Activated naive CD4-positive, alpha-beta T cell (primary cell): Measurements from ENCODE around the gene ECM1.
A peak's percentile ranks its signal among the peaks of the same experiment; 100 is the strongest.

Experiments
- DNase-seq, 4 experiments: peaks; one replicate each; lab custom pipeline; 2025; lab: John Stamatoyannopoulos, UW

The ECM1 gene

DNA sequence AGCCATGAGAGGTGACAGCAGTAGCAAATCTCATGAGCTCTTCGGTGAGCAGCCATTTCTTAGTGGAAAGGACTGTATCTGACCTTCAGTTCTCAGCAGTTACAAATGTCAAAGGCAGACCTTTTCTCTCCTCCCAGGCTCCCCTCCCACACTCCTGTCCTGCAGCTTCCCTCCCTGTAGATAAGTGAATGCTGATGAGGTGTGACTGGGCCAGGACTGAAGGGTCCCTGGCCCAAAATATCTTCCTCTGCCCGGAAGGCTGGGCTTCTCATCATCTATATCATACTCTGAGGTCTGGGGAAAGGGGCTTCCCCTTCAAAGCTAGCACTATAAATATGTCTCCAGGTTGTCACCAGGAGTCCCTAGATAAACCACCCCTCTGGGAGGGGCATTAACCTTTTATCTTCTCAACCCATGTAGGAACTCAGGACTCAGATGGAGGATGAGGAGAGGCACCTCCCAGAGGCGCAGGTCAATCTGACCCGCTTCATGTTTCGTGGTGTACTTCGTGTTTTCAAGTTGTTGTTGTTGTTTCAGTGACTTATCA, 37.6 kb downstream of the ECM1 start:
- DNase-seq: no peak

DNA sequence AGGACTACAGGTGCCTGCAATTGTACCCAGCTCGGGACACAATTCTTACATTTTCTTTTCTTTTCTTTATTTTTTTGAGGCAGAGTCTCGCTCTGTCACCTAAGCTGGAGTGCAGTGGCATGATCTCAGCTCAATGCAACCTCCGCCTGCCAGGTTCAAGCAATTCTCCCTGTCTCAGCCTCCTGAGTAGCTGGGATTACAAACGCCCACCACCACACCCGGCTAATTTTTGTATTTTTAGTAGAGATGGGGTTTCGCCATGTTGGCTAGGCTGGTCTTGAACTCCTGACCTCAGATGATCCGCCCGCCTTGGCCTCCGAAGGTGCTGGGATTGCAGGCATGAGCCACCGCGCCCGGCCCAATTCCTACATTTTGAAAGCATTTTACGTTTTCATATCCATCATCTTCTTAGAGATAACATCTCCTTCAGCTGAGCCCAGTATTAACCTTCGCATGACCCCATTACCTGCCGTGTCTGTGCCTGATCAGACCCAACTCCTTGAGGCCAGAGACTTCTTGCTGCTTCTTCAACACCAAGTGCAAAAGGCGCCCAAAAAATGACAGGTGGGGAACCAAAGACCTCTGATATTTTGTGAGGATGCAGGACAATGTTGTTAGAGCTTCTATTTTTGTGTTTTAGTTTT, 38.5 kb downstream of the ECM1 start:
- DNase-seq: no peak

DNA sequence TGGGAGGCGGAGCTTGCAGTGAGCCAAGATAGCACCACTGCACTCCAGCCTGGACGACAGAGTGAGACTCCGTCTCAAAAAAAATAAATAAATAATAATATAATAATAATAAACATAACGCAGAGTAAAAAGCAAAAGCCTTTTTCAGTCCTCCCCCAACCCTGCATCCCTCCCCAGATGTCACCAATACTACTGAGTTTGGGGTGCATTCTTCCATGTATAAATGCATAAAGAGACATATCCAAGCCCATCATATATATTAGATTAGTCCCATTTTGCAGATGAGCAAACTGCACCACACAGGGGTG, 40.4 kb downstream of the ECM1 start:
- no peak for DNase-seq

DNA sequence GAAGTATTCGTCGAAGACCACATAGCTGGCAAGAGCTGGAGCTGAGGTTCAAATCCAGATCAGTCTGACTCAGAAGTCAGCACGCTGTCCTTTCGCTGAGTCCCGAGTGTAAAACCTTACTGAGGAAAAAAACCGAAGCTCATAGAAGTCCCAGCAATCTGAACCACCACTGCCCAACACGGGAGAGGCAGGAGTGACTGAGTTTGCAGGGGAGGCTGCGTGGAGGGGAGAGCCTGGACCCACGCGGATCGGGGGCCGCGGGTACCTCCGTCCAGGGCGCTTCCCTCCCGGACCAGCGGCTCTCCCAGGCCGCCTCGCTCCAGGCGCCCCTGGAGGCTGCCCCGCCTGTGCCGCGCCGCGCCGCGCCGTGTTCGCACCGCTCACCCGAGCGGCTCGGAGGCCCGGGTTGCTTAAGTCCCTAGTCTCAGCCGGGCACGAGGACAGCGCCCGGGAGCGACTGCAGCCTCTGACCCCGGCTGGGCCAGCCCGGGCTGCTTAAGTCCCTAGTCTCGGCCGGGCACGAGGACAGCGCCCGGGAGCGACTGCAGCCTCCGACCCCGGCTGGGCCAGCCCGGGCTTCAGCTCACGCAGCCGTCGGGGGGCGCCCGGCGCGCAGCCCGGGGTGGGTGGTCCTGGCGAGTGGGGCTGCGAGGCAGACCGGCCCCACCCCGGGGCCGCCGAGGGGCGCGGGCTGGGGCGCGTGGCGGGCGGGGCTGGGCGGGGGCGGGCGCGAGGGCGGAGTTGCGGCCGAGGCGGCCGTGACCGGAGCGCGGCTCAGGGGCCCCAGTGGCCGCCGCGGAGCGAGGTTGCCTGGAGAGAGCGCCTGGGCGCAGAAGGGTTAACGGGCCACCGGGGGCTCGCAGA, 41.0 kb downstream of the ECM1 start, which contains the start of gene ADAMTSL4:
Gene ADAMTSL4, plus strand, starts transcription at position 777 of the 864 bp plus-strand sequence. CDS start 2,881 bp downstream, outside the sequence.
- DNase-seq: peak in 1 of 4 experiments; percentile 19

DNA sequence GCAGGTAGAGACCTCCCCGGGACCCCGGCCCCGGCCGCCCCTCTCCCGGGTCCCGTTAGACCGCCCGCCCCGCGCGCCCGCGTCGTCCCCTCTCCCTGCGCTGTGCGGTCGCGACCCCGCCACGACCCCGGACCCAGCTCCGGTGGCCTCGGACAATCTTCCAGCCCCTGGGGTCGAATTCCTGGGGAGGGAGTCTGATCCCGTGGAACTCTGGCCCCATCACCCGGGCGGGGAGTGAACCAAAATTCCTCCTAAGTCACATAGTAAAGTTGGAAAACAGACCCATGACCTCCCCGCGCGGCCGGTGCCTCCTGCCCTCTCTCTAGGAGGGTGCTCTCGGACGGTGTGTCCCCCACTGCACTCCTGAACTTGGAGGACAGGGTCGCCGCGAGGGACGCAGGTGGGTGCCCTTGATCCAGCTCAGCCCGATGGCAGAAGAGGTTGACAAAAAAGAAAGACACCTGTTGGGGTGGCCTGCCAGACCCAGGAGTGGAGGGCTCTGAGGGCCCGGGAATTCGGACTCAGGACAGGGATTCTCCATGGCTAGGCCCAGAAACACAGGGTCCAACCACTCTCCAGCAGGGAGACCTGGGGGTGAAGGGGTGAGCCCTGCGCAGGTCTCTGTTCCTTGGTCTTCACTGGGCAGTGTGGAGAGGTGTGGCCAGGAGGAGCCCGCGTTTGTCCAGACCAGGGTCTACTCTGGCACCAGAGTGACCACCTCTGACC, 41.8 kb downstream of the ECM1 start:
- DNase-seq: no peak

DNA sequence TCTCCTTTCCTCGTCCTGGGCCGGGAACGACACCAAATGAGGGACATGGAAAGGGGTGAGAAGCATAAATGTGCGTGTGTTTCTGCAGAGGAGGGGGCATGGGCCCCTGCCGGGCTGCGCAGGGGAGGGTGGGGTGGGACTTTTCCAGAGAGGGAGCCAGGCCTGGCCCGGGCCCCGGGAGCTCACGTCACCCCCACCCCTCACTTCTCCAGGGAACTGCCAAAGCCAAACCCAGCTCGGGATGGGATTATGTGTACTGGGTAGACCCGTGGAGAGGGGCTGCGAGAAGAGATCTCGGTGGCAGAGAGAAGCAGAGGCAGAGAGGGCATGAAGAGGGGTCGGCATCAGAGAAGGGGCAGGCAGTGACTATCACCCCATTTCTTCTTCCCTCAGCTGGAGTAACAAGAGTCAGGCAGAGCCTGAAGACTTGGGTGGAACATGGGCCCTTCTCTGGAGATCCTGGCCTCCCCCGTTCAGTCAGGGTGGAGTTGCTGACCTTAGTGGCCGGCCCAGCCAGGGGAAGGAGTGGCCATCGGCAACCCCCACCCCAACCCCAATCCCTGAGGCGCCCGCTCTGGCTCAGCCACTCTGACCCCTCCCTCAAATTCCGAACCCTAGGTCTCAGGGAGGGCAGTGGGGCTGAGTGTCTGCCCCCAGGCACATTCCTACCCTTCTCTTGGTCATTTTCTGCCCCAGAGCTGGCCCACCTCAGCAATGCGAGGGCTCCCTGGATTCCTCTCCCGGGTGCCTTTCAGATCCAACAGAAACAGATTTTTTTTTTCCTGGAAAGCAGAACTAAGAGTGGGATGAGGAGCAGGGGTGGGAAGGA, 42.5 kb downstream of the ECM1 start:
- DNase-seq: no peak

DNA sequence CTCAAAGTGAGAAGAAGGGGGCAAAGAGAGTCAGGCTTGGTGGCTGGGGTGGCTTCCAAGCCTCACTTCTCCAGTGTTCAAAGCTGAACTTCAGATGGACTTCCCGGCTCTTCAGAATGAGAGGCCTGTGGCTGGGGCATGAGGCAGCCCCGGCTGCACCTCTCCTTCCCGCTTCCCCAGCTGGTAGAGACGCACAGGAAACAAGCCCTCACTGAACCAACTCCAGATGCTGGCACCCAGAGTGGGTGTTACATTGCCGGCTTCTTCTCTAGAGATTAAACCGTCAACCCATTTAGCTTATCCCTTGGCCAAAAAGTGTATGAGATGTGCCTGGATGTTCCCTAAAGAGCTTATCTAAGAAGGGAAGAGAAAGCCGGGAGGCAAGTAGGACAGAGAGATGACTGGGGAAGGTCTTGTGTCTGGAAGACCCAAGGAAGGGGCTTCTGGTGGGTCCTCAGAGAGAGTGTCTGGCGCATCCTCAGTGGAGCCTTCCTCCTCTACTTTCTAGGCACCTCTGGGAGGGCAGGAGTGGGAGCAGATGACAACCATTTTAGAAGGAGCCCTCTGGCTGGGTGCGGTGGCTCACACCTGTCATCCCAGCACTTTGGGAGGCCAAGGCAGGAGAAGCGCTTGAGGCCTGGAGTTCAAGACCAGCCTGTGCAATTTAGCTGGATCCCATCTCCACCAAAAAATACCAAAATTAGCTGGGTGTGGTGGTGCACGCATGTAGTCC, 43.3 kb downstream of the ECM1 start:
- DNase-seq: peak in 1 of 4 experiments; percentile 13

DNA sequence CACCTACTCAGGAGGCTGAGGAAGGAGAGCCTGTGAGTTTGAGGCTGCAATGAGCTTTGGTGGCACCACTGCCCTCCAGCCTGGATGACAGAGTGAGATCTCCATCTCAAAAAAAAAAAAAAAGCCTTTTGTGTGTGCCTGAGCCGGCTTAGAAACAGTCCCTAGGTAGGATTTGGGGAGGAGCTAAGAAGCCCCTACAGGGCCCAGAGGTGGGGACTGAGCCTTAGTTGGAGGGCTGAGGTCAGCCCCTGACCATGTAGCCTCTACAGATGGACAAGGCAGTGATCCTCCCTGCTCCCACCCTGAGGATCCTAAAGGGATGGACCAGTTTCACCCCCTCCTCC, 43.8 kb downstream of the ECM1 start:
- no peak for DNase-seq

DNA sequence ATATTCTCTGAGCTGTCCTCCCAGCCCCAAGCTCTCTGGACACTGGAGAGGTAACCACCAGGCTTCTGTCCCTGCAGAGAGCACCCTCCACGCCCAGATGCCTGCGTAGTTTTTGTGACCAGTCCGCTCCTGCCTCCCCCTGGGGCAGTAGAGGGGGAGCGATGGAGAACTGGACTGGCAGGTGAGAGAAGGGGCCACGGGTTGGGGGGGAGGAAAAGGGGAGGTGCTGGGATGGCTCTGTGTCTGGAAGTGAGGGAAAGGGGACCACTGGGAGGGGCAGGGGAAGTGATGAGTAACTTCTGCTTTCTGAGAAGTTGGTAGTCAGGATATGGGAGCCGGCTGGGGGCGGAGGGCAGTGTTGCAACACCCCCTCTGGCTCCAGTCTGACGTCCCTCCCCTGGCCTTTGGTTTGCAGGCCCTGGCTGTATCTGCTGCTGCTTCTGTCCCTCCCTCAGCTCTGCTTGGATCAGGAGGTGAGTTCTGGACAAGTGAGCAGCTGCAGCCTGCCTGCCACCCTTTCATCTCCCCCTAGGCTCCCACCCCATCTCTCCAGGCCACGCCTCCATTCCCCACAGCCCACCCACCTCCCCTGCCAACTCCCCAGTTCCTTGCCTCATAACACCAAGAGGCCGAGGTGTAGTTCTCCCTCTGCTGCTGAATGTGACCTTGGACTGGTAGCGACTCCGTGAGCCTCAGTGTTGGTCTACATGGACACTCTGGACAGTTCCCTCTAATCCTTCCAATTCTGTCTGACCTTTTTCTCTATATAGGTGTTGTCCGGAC, 44.4 kb downstream of the ECM1 start:
- DNase-seq: no peak

DNA sequence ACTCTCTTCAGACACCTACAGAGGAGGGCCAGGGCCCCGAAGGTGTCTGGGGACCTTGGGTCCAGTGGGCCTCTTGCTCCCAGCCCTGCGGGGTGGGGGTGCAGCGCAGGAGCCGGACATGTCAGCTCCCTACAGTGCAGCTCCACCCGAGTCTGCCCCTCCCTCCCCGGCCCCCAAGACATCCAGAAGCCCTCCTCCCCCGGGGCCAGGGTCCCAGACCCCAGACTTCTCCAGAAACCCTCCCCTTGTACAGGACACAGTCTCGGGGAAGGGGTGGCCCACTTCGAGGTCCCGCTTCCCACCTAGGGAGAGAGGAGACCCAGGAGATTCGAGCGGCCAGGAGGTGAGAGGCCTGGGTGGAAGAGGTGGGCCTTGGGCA, 45.0 kb downstream of the ECM1 start:
- DNase-seq: no peak

DNA sequence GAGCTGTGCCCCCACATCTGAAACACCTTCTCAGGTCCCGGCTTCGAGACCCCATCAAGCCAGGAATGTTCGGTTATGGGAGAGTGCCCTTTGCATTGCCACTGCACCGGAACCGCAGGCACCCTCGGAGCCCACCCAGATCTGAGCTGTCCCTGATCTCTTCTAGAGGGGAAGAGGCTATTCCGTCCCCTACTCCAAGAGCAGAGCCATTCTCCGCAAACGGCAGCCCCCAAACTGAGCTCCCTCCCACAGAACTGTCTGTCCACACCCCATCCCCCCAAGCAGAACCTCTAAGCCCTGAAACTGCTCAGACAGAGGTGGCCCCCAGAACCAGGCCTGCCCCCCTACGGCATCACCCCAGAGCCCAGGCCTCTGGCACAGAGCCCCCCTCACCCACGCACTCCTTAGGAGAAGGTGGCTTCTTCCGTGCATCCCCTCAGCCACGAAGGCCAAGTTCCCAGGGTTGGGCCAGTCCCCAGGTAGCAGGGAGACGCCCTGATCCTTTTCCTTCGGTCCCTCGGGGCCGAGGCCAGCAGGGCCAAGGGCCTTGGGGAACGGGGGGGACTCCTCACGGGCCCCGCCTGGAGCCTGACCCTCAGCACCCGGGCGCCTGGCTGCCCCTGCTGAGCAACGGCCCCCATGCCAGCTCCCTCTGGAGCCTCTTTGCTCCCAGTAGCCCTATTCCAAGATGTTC, 45.6 kb downstream of the ECM1 start:
- no peak for DNase-seq

DNA sequence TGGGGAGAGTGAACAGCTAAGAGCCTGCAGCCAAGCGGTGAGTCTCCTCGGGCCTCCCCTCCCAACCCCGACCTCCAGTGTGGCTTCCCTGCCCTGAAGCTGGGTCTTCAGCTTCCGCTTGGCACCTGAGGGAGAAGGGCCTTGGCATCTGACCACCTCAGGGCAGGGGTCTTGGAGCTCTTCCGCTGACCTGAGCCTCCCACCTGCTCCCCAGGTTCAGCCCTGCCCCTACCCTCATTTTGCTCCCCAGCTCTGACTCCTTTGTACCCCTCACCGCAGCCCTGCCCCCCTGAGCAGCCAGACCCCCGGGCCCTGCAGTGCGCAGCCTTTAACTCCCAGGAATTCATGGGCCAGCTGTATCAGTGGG, 46.2 kb downstream of the ECM1 start:
- no peak for DNase-seq

DNA sequence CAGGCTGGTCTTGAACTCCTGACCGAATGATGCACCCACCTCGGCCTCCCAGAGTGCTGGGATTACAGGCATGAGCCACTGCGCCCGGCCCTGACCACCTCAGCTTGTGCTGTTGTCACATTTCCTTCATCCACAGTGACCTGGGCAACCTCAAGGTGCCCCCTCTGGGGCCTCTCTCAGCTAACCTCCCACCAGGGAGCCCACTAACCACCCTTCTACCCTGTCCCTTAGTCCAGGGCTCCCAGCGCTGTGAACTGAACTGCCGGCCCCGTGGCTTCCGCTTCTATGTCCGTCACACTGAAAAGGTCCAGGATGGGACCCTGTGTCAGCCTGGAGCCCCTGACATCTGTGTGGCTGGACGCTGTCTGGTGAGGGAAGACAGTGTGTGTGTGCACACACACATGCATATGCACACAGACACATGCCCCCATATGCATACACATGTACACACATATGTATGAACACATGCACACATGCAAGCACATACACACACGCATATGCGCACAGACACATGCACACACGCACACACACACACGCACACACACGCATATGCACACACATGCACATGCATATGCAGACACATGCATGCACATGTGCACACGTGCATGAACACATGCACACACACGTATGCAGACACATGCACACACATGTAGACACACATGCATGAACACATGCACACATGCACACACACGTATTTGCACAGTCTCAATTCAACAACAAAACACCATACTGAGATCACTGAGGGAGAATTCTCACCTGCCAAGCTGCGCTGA, 47.5 kb downstream of the ECM1 start:
- DNase-seq: no peak

DNA sequence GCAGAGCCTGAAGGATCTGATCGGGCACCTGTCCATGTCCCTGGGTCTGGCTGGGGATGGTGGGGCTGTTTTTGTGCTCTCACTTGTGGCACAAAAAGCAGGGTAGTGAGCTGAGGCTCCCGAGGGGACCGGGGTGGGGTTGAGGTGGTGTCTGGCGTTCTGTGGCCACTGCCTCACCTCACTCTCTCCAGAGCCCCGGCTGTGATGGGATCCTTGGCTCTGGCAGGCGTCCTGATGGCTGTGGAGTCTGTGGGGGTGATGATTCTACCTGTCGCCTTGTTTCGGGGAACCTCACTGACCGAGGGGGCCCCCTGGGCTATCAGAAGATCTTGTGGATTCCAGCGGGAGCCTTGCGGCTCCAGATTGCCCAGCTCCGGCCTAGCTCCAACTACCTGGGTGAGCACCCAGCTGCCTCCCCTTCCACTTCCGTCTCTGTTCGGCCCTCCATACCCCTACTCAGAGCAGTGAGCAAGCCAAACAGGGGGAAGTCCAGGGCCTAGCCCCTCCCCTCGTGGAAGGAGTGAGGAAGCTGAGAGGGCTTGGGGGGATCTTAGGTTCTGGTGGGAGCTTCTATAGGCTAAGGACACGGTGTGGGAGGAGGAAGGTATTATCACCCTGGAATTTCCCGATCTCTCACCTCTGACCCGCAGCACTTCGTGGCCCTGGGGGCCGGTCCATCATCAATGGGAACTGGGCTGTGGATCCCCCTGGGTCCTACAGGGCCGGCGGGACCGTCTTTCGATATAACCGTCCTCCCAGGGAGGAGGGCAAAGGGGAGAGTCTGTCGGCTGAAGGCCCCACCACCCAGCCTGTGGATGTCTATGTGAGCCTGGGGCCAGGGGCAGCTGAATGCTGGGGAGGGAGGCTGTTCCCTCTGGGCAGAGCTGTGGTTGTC, 48.3 kb downstream of the ECM1 start:
- no peak for DNase-seq

DNA sequence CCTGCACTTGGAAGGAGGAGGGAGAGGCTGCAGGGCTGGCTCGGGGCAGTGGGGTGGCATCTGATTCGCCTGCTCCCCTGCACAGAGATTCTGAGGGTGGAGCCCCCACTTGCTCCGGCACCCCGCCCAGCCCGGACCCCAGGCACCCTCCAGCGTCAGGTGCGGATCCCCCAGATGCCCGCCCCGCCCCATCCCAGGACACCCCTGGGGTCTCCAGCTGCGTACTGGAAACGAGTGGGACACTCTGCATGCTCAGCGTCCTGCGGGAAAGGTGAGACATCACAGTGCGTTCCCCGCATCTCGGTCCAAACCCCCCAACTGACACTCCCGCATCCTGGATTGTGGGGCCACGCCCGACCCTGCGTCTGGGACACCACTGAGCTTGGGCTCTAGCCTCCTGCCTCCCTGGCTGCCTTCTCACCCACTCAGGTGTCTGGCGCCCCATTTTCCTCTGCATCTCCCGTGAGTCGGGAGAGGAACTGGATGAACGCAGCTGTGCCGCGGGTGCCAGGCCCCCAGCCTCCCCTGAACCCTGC, 49.2 kb downstream of the ECM1 start:
- DNase-seq: no peak

DNA sequence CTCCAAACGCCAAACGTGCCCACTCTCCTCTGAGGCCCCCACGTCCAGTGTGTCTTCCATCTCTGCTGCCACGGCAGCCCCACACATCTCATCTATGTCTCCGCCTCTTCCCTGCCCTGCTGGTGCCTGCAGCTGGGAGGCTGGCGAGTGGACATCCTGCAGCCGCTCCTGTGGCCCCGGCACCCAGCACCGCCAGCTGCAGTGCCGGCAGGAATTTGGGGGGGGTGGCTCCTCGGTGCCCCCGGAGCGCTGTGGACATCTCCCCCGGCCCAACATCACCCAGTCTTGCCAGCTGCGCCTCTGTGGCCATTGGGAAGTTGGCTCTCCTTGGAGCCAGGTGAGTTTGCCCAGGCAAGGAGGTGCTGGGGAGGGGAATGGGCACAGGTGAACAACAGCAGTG, 49.9 kb downstream of the ECM1 start:
- no peak for DNase-seq

DNA sequence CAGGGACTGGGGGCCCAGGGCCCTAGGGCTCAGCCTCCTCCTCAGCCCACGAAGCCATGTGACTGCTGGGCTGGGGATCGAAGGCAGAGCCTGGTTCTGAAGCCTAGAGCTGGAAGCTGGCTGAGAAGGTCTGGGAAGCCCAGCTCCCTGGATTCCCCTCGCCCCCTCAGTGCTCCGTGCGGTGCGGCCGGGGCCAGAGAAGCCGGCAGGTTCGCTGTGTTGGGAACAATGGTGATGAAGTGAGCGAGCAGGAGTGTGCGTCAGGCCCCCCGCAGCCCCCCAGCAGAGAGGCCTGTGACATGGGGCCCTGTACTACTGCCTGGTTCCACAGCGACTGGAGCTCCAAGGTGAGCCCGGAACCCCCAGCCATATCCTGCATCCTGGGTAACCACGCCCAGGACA, 50.4 kb downstream of the ECM1 start:
- no peak for DNase-seq
